Neuron (in vitro differentiated cells): ENCODE measurements around the gene MCF2L2.

ENCODE experiments used
- H2AFZ ChIP-seq: one replicate; pipeline ENCODE4 v1.6.1; 2013; ENCODE audit warnings: low read depth, mild to moderate bottlenecking, inconsistent platforms, low read length, moderate library complexity
- H3K27me3 ChIP-seq: one replicate; pipeline ENCODE4 v1.6.1; 2013; ENCODE audit warnings: low read length; ENCODE audit not compliant: insufficient read depth
- H3K36me3 ChIP-seq: one replicate; pipeline ENCODE4 v1.6.1; 2013; ENCODE audit warnings: low read length; ENCODE audit not compliant: insufficient read depth
- H3K4me1 ChIP-seq: one replicate; pipeline ENCODE4 v1.6.1; 2013; ENCODE audit warnings: low read length; ENCODE audit not compliant: insufficient read depth
- H3K4me3 ChIP-seq: 2 replicates; pipeline ENCODE4 v1.5.1; 2013; ENCODE audit warnings: mild to moderate bottlenecking, low read length, moderate library complexity
- H3K9me3 ChIP-seq: one replicate; pipeline ENCODE4 v1.6.1; 2013; ENCODE audit warnings: low read length

MCF2L2 gene

DNA sequence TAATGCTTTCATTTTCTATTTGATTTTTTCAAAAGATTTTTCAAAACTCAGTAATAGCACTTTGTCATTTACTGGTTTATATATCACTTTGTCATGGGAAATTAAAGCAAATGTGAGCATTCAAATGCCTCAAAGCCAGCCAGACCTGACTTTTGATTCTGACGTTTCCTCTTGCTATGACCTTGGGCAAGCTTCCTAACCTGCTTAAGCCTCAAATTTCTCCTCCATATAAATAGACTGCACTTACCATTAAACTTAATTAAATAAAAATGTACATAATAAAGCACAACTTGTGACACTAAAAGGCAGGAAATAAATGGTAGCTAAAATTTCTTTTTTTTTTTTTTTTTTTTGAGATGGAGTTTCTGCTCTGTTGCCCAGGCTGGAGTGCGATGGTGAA, 19.2 kb downstream of the MCF2L2 start:
- no peaks in the 10 kb centered on the region for H3K36me3 ChIP-seq
- H3K4me1 ChIP-seq: no peaks in the 10 kb centered on the region
- H3K9me3 ChIP-seq: no peaks in the 10 kb centered on the region
- H3K27me3 ChIP-seq: peaks cover 7% of the 10 kb centered on the region
- no peak overlapping the region for H2AFZ ChIP-seq
- H3K4me3 ChIP-seq: no peak overlapping the region

DNA sequence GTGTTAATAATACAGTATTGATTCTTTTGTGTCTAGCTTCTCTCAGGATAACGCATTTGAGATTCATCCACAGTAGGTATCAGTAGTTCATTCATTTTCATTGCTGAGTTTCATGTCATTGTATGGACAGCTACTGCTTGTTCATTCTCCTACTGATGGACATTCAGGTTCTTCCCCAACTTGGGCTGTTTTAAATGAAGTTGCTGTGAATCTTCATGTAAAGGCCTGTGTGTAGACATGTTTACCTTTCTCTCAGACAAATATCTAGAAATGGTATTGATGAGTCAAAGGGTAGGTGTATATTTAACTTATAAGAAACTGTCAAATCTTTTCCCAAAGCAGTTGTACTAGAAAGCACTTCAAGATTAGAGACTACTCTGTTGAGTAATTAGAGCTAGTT, 26.7 kb downstream of the MCF2L2 start:
- Histone ChIP-seq H3K36me3 (no peaks in the 10 kb centered on the region), H2AFZ (no peak overlapping the region), H3K27me3 (peaks cover 3% of the 10 kb centered on the region), H3K4me1 (no peaks in the 10 kb centered on the region), H3K4me3 (no peak overlapping the region), H3K9me3 (no peaks in the 10 kb centered on the region)

DNA sequence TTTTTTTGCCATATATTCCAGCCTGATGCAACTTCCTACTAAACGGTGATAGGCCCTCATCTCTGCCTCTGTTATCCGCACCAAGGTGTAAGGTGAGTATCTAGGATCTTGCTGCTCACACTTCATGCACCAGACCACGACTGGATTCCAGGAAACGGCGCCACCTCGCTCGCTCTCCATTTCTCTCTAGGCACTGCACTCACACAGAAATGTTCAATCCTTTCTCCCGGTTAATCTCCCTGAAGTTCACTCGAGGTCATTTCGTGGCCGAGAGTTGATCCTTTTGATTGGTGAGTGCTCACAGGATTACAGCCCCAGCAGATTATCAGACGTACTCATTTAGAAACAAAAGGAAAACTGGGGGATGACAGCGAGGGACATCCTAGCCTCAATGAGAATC, 28.1 kb downstream of the MCF2L2 start:
- H3K4me3 ChIP-seq: no peak overlapping the region
- H2AFZ ChIP-seq: no peak overlapping the region
- no peaks in the 10 kb centered on the region for H3K9me3 ChIP-seq
- H3K27me3 ChIP-seq: peaks cover 3% of the 10 kb centered on the region
- H3K36me3 ChIP-seq: no peaks in the 10 kb centered on the region
- no peaks in the 10 kb centered on the region for H3K4me1 ChIP-seq

DNA sequence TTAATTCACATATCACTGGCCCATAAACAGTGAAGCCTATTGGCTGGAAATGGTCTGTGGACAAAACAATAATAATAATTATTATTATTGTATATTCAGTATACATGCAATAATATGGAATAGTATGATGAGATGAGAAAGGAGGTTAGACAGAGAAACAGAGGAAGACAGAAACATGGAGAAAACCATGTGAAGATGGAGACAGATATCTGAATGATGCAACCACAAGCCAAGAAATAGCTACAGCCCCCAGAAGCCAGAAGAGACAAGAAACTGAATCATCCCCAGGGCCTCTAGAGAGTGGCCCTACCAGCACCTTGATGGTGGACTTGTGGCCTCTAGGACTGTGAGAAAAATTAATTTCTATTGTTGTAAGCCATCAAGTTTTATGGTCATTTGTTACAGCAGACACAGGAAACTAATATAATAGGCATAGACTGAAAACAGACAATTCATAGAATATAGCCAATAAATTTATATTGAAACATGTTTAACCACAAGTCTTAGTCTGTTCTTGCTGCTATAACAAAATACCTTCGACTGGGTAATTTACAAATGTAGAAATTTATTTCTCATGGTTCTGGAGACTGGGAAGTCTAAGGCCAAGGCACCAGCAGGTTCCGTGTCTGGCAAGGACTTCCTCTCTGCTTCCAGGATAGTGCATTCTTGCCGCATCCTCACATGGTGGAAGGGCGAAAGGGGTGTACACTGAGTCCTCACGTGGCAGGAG, 31.6 kb downstream of the MCF2L2 start:
- H3K9me3 ChIP-seq: no peaks in the 10 kb centered on the region

GRCh38 chr3:183394150-183394549, 34.3 kb downstream of the MCF2L2 start:
- Histone ChIP-seq H3K36me3 (no peaks in the 10 kb centered on the region), H3K27me3 (no peaks in the 10 kb centered on the region), H3K4me3 (no peak overlapping the region), H3K9me3 (no peaks in the 10 kb centered on the region), H3K4me1 (peaks cover 7% of the 10 kb centered on the region), H2AFZ (no peak overlapping the region)

More for the DNA sequence above, 31.6 kb downstream of the MCF2L2 start:
- Histone ChIP-seq H3K27me3 (peaks cover 3% of the 10 kb centered on the region), H3K36me3 (no peaks in the 10 kb centered on the region), H3K4me1 (peaks cover 7% of the 10 kb centered on the region), H3K4me3 (no peak overlapping the region), H2AFZ (no peak overlapping the region)

GRCh38 chr3:183393625-183394024, 34.8 kb downstream of the MCF2L2 start:
- H3K27me3 ChIP-seq: no peaks in the 10 kb centered on the region
- H3K4me1 ChIP-seq: peaks cover 7% of the 10 kb centered on the region
- no peak overlapping the region for H3K4me3 ChIP-seq
- no peaks in the 10 kb centered on the region for H3K36me3 ChIP-seq
- no peak overlapping the region for H2AFZ ChIP-seq
- no peaks in the 10 kb centered on the region for H3K9me3 ChIP-seq

- no peak overlapping the region for H2AFZ ChIP-seq
- H3K36me3 ChIP-seq: no peaks in the 10 kb centered on the region
- no peaks in the 10 kb centered on the region for H3K27me3 ChIP-seq
Measured at GRCh38 chr3:183392186-183393034, 36.0 kb downstream of the MCF2L2 start.

GRCh38 chr3:183391460-183391859, 37.0 kb downstream of the MCF2L2 start:
- H3K36me3 ChIP-seq: no peaks in the 10 kb centered on the region
- H3K9me3 ChIP-seq: no peaks in the 10 kb centered on the region
- H3K4me1 ChIP-seq: peaks cover 12% of the 10 kb centered on the region
- H3K27me3 ChIP-seq: no peaks in the 10 kb centered on the region
- H3K4me3 ChIP-seq: no peak overlapping the region
- H2AFZ ChIP-seq: no peak overlapping the region

More at GRCh38 chr3:183392186-183393034, 36.0 kb downstream of the MCF2L2 start:
- no peak overlapping the region for H3K4me3 ChIP-seq
- H3K4me1 ChIP-seq: peaks cover 10% of the 10 kb centered on the region
- no peaks in the 10 kb centered on the region for H3K9me3 ChIP-seq

GRCh38 chr3:183390844-183391243, 37.6 kb downstream of the MCF2L2 start:
- H3K4me3 ChIP-seq: no peak overlapping the region
- no peaks in the 10 kb centered on the region for H3K27me3 ChIP-seq
- H3K36me3 ChIP-seq: no peaks in the 10 kb centered on the region
- H2AFZ ChIP-seq: no peak overlapping the region
- H3K9me3 ChIP-seq: no peaks in the 10 kb centered on the region
- peaks cover 16% of the 10 kb centered on the region for H3K4me1 ChIP-seq

GRCh38 chr3:183388213-183388895, 40.1 kb downstream of the MCF2L2 start:
- Histone ChIP-seq H3K9me3 (no peaks in the 10 kb centered on the region), H3K36me3 (no peaks in the 10 kb centered on the region), H3K27me3 (peaks cover 3% of the 10 kb centered on the region), H2AFZ (no peak overlapping the region), H3K4me1 (peaks cover 11% of the 10 kb centered on the region), H3K4me3 (no peak overlapping the region)

GRCh38 chr3:183387797-183388196, 40.6 kb downstream of the MCF2L2 start:
- Histone ChIP-seq H3K9me3 (no peaks in the 10 kb centered on the region), H3K27me3 (peaks cover 3% of the 10 kb centered on the region), H2AFZ (no peak overlapping the region), H3K4me3 (no peak overlapping the region), H3K36me3 (no peaks in the 10 kb centered on the region), H3K4me1 (peaks cover 11% of the 10 kb centered on the region)

GRCh38 chr3:183386651-183387050, 41.8 kb downstream of the MCF2L2 start:
- no peaks in the 10 kb centered on the region for H3K9me3 ChIP-seq
- peaks cover 3% of the 10 kb centered on the region for H3K27me3 ChIP-seq
- no peak overlapping the region for H3K4me3 ChIP-seq
- H3K36me3 ChIP-seq: no peaks in the 10 kb centered on the region
- H3K4me1 ChIP-seq: peaks cover 11% of the 10 kb centered on the region
- peak overlapping the region; percentile 17 for H2AFZ ChIP-seq
